Left lung (tissue), 10 donors: Measurements from ENCODE around the gene ZER1. TPM values are rescaled to one million over a fixed set of nuclear protein-coding genes. Genes with fewer than 3 reads are reported as not detected.
A peak's percentile ranks its signal among the peaks of the same experiment; 100 is the strongest.

Experiments
- ATAC-seq: fragments of 200-7000 bp; cut with Tn5 transposase; one replicate; pipeline ENCODE4 v1.9.1; 2020; ENCODE audit warnings: moderate library complexity
- DNase-seq, 4 donors: peaks; one replicate each; pipeline ENCODE4 v3.0.0-alpha.2; 2013 to 2020
- H3K27ac ChIP-seq, 2 donors: fragments of 200-600 bp; sonication (generic) in 1 of 2; one replicate each; pipeline versions ENCODE4 v1.5.0 to v1.8.0; 2020 to 2021
- H3K27me3 ChIP-seq, 2 donors: fragments of 200-600 bp; sonication (generic) in 1 of 2; one replicate each; pipeline versions ENCODE4 v1.5.0 to v1.8.0; 2020 to 2021
- H3K36me3 ChIP-seq, 2 donors: fragments of 200-600 bp; sonication (generic) in 1 of 2; one replicate each; pipeline versions ENCODE4 v1.5.0 to v1.8.0; 2020 to 2021
- H3K4me1 ChIP-seq, 2 donors: fragments of 200-600 bp; one replicate each; pipeline ENCODE4 v1.8.0; 2021
- H3K4me3 ChIP-seq, 2 donors: fragments of 200-600 bp; sonication (generic) in 1 of 2; one replicate each; pipeline versions ENCODE4 v1.5.0 to v1.8.0; 2020 to 2021; ENCODE audit warnings: mild to moderate bottlenecking in 1 of 2
- H3K9me3 ChIP-seq, 2 donors: fragments of 200-600 bp; sonication (generic) in 1 of 2; one replicate each; pipeline versions ENCODE4 v1.5.0 to v1.8.0; 2020 to 2021
- CTCF ChIP-seq, 2 donors: fragments of 200-600 bp; sonication (generic) in 1 of 2; IDR thresholded peaks; one replicate each; pipeline versions ENCODE4 v1.5.0 to v1.8.0; 2021; ENCODE audit warnings: antibody characterized with exemption in 2 of 2
- intact Hi-C, 2 donors: fragments of 100-400 bp; cut with DNase I; formaldehyde crosslinking; loops; one replicate each; pipeline versions ENCODE4 v1.11.2 to v1.14.2; 2022
- polyA plus RNA-seq, 6 donors: library from polyadenylated mRNA; unstranded; fragments of 120-200 nt; gene quantifications; one replicate each; pipeline ENCODE4 v1.2.1, GENCODE V29; 2013; ENCODE audit not compliant: insufficient read length in 6 of 6
- total RNA-seq, 2 donors: library from RNA; stranded (reverse); fragmentation: NEBNext Ultra II Directional; extraction: Animal tissue kit (Norgen Biotek cat#: 25700); gene quantifications; one replicate each; pipeline ENCODE4 v1.2.1, GENCODE V29; 2021
- donor health status: DM: no; HTN: yes; CAD: no.
- donor health status: DM: no; HTN: no; CAD: no.

ZER1 gene
- total and polyA plus RNA-seq, 8 donors = 26.7 to 37.3 (median 30.2) TPM

DNA sequence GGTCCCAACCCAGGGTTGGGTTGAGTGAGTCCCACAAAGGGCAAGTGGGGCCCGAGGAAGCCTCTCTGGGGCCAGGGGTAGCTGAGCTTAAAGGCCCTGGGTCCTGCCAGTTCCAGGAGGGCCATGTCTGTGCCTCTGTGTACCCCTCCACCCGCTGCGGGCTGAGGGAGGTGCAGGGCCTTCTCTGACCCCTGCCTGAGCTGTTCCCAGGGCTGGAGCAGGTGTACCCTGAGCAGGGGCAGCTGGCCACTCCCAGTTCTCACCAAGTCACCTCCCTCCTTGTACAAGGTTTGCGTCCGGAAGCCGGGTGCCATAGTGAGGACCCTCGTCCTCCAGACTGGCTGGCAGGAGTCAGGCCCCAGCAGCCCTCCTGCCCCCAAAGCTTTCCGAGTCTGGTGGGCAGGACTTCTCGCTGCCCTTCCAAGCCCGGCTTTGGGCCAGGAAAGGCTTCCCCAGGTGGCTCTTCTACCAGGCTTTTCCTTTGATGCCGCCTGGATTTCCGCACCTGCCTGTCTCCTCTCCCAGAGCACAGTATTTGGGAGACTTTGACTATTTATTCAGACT is 37.4 kb upstream of the ZER1 start:
- Histone ChIP-seq H3K9me3 (no peaks in the 10 kb centered on the region), H3K27ac (no peak overlapping the region), H3K4me3 (no peak overlapping the region), H3K4me1 (no peaks in the 10 kb centered on the region), H3K27me3 (no peaks in the 10 kb centered on the region), H3K36me3 (peaks cover 0 to 58% of the 10 kb centered on the region in 2 donors)
- ATAC-seq (no peak), DNase-seq (peak in 1 of 4 donors; percentile 71)
- intact Hi-C loops = no loop called here
- TF ChIP-seq CTCF (IDR thresholded peaks at IDR 0.05) = no peak

GRCh38 chr9:128808543-128808942 is 36.8 kb upstream of the ZER1 start:
- no peaks in the 10 kb centered on the region for H3K27me3 ChIP-seq
- ATAC-seq = no peak
- H3K27ac ChIP-seq = no peak overlapping the region
- DNase-seq = no peak
- intact Hi-C loops = no loop called here
- H3K4me1 ChIP-seq = no peaks in the 10 kb centered on the region
- no peak for TF ChIP-seq CTCF (IDR thresholded peaks at IDR 0.05)
- H3K36me3 ChIP-seq = peaks cover 0 to 63% of the 10 kb centered on the region in 2 donors
- no peaks in the 10 kb centered on the region for H3K9me3 ChIP-seq
- no peak overlapping the region for H3K4me3 ChIP-seq

DNA sequence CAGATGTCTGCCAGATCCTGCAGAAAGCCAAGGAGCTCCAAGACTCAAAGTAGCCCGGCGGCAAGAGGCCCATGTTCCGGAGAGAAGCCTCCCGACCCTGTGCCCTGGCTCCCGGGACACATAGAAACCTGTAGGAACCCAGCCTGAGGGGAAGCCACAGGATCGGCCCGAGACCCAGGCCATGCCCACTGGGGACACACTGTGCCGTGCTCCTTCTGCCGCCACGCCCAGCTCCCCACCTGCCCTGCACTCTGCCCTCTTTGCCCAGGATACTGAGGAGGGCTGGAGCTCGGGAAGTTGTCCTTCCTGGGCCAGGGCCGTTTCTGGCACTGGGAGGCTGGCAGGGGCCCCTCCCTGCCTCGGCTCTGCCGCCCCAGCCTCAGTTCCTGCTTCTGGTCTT is 36.1 kb upstream of the ZER1 start:
- H3K4me1 ChIP-seq = no peaks in the 10 kb centered on the region
- no peaks in the 10 kb centered on the region for H3K27me3 ChIP-seq
- peaks cover 0 to 71% of the 10 kb centered on the region in 2 donors for H3K36me3 ChIP-seq
- H3K27ac ChIP-seq = no peak overlapping the region
- H3K4me3 ChIP-seq = no peak overlapping the region
- intact Hi-C loops = no loop called here
- ATAC-seq = no peak
- peak in 1 of 4 donors; percentile 54 for DNase-seq
- no peaks in the 10 kb centered on the region for H3K9me3 ChIP-seq
- TF ChIP-seq CTCF (IDR thresholded peaks at IDR 0.05) = no peak

DNA sequence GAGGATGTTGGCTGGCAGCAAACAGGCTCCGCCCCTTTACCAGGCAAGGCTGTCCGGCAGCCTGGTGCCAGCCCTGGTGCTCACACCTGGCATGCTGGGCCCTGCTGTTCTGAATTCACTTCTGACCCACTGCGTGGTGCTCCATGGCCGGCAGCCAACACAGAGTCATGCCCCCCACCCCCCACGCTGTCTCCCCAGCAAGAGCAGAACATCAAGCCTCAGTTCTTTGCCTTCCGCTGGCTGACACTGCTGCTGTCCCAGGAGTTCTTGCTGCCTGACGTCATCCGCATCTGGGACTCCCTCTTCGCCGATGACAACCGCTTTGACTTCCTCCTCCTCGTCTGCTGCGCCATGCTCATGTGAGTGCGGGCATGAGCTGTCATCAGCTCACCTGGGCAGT is 33.9 kb upstream of the ZER1 start:
- no peak overlapping the region for H3K27ac ChIP-seq
- H3K4me1 ChIP-seq = no peaks in the 10 kb centered on the region
- no peaks in the 10 kb centered on the region for H3K27me3 ChIP-seq
- intact Hi-C loops = no loop called here
- H3K9me3 ChIP-seq = no peaks in the 10 kb centered on the region
- no peak for TF ChIP-seq CTCF (IDR thresholded peaks at IDR 0.05)
- DNase-seq = peak in 1 of 4 donors; percentile 53
- H3K4me3 ChIP-seq = no peak overlapping the region
- peaks cover 0 to 92% of the 10 kb centered on the region in 2 donors for H3K36me3 ChIP-seq
- ATAC-seq = no peak

GRCh38 chr9:128802482-128802881 is 30.8 kb upstream of the ZER1 start:
- Histone ChIP-seq H3K4me1 (no peaks in the 10 kb centered on the region), H3K36me3 (peaks cover 0 to 100% of the 10 kb centered on the region in 2 donors), H3K27ac (no peak overlapping the region), H3K9me3 (no peaks in the 10 kb centered on the region), H3K4me3 (no peak overlapping the region), H3K27me3 (no peaks in the 10 kb centered on the region)
- TF ChIP-seq CTCF (IDR thresholded peaks at IDR 0.05) = no peak
- intact Hi-C loops = no loop called here
- ATAC-seq (no peak), DNase-seq (no peak)
